SK-N-DZ (cell line): ENCODE data around the gene GREM2.

Experiments
- DNase-seq: peaks from one replicate; pipeline ENCODE4 v3.0.0-alpha.2; 2015; ENCODE audit warnings: low spot score

Gene GREM2

GRCh38 chr1:240501115-240501514 lies 110.8 kb downstream of the GREM2 start:
- no peak for DNase-seq

GRCh38 chr1:240500647-240501046 lies 111.3 kb downstream of the GREM2 start:
- DNase-seq, result no peak

- peak; percentile 14 for DNase-seq
Measured at GRCh38 chr1:240499012-240499411, 112.9 kb downstream of the GREM2 start.

GRCh38 chr1:240498335-240498734 lies 113.6 kb downstream of the GREM2 start:
- no peak for DNase-seq

GRCh38 chr1:240497908-240498307 lies 114.0 kb downstream of the GREM2 start:
- DNase-seq, result peak; percentile 91

GRCh38 chr1:240496941-240497340 lies 115.0 kb downstream of the GREM2 start:
- DNase-seq, result no peak

- DNase-seq, result no peak
Measured at GRCh38 chr1:240496356-240496755, 115.6 kb downstream of the GREM2 start.

GRCh38 chr1:240495601-240496000 lies 116.4 kb downstream of the GREM2 start:
- no peak for DNase-seq

- DNase-seq, result no peak
Measured at GRCh38 chr1:240492832-240493440, 119.0 kb downstream of the GREM2 start.

- no peak for DNase-seq
Measured at GRCh38 chr1:240491796-240492195, 120.2 kb downstream of the GREM2 start.

GRCh38 chr1:240491156-240491555 lies 120.8 kb downstream of the GREM2 start:
- no peak for DNase-seq

- no peak for DNase-seq
Measured at GRCh38 chr1:240487493-240487892, 124.5 kb downstream of the GREM2 start.

- DNase-seq, result no peak
Measured at GRCh38 chr1:240486611-240487010, 125.3 kb downstream of the GREM2 start.

GRCh38 chr1:240484804-240485443 lies 127.0 kb downstream of the GREM2 start:
- no peak for DNase-seq

- DNase-seq, result no peak
Measured at GRCh38 chr1:240478536-240478935, 133.4 kb downstream of the GREM2 start.

GRCh38 chr1:240475832-240476231 lies 136.1 kb downstream of the GREM2 start:
- no peak for DNase-seq

GRCh38 chr1:240474133-240474614 lies 137.8 kb downstream of the GREM2 start:
- no peak for DNase-seq

GRCh38 chr1:240468656-240469055 lies 143.3 kb downstream of the GREM2 start:
- DNase-seq, result no peak

- no peak for DNase-seq
Measured at GRCh38 chr1:240467895-240468294, 144.1 kb downstream of the GREM2 start.

GRCh38 chr1:240466509-240466908 lies 145.4 kb downstream of the GREM2 start:
- no peak for DNase-seq

- DNase-seq, result peak; percentile 94
Measured at GRCh38 chr1:240465531-240465940, 146.4 kb downstream of the GREM2 start.

- no peak for DNase-seq
Measured at GRCh38 chr1:240464099-240464498, 147.9 kb downstream of the GREM2 start.

GRCh38 chr1:240462766-240463395 lies 149.1 kb downstream of the GREM2 start:
- DNase-seq, result peak; percentile 21
